Mesenteric fat pad (tissue), 1 donor: ENCODE data around the gene SAFB. TPM values are rescaled to one million over a fixed set of nuclear protein-coding genes. Genes with fewer than 3 reads are reported as not detected.
A peak's percentile ranks its signal among the peaks of the same experiment; 100 is the strongest.

Source experiments
- DNase-seq: peaks from one replicate; pipeline ENCODE4 v3.0.0-alpha.2; 2020; ENCODE audit warnings: low spot score
- total RNA-seq: library from RNA; stranded (reverse); fragmentation: NEBNext Ultra II Directional; extraction: Animal tissue kit (Norgen Biotek cat#: 25700); gene quantifications from one replicate; pipeline ENCODE4 v1.2.1, GENCODE V29; 2021
- donor health status: DM: yes; HTN: yes; CAD: no.

SAFB gene
- total RNA-seq, 1 donor from 2014 or later = 69.9 TPM

DNA sequence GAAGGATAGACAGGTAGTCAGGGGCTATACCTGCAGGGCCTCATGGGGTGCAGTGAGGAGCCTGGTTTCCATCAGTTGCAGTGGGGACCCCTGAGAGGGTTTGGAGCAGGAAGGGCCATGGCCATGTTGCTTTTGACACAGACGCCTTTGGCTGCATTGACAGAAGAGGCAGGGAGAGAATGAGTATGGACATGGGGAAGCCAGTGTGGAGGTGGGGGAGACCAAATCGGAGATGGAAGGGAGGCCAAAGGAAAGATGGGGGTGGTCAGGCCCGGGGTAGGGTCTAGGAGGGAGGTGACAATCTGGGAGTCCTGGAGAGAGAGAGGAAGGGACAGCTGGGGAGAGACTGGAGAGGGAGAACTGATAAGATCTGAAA lies 59.2 kb downstream of the SAFB start:
- DNase-seq = no peak

- DNase-seq = no peak
Observed at GRCh38 chr19:5683177-5683886, 60.4 kb downstream of the SAFB start.

- peak; percentile 88 for DNase-seq
Observed at GRCh38 chr19:5684694-5685430, 62.0 kb downstream of the SAFB start.

GRCh38 chr19:5686326-5686646 lies 63.4 kb downstream of the SAFB start:
- DNase-seq = no peak

DNA sequence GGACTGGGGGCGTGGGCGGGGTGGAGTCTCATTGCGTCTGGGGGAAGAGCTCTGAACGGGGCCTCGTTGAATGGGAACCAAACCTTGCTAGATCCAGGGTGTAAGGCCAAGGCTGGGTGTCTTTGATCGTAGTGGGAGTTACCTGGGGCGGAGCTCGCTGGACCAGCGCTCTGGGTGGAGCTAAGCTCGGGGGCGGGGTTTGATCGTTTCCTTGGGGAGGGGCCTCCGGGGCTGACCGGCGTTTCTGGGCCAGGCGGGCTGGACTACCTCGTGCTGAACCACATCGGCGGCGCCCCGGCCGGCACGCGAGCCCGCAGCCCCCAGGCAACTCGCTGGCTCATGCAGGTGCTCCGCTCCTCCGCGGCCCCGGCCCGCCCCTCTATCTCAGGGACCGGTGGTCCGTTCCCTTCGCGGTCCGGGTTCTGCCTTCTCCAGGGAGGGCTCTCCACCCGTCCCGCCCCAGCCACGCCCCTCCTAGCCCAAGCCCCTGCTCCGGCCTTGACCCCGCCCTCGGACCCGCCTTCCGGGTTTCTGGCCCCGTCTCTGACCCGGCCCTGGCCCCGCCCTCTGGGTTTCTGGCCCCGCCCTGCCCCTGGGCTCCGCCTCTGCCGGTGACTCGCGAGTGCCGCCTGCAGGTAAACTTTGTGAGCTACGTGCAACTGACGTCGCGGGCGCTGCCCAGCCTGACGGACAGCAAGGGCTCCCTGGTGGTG lies 63.9 kb downstream of the SAFB start:
- peak; percentile 100 for DNase-seq

DNA sequence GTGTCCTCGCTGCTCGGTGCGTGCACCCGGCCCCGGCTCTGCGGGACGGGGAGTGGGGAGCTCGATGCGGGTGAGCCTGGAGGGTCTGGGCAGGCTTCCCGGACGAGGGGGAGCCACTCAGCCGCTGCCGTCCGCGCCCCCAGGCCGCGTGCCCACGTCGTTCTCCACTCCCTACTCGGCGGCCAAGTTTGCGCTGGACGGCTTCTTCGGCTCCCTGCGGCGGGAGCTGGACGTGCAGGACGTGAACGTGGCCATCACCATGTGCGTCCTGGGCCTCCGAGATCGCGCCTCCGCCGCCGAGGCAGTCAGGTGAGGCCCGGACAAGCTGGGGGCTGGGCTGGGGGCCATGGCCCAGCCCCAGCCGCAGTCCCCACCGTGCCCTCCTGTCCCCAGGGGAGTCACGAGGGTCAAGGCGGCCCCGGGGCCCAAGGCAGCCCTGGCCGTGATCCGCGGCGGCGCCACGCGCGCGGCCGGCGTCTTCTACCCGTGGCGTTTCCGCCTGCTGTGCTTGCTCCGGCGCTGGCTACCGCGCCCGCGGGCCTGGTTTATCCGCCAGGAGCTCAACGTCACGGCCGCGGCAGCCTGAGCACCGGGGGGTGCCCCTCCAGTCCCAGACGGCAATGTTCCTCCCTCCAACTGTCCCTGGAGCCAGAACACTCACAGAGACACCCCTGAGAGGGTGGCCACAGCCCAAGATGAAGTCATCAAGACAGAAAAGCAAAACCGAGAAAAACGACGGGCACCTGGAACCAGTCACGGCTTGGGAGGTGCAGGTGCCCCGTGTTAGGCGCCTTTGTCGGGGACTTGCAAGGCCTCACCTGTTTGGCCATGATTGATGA lies 64.7 kb downstream of the SAFB start:
- DNase-seq = peak; percentile 90

GRCh38 chr19:5688262-5688881 lies 65.5 kb downstream of the SAFB start:
- DNase-seq = peak; percentile 79

DNA sequence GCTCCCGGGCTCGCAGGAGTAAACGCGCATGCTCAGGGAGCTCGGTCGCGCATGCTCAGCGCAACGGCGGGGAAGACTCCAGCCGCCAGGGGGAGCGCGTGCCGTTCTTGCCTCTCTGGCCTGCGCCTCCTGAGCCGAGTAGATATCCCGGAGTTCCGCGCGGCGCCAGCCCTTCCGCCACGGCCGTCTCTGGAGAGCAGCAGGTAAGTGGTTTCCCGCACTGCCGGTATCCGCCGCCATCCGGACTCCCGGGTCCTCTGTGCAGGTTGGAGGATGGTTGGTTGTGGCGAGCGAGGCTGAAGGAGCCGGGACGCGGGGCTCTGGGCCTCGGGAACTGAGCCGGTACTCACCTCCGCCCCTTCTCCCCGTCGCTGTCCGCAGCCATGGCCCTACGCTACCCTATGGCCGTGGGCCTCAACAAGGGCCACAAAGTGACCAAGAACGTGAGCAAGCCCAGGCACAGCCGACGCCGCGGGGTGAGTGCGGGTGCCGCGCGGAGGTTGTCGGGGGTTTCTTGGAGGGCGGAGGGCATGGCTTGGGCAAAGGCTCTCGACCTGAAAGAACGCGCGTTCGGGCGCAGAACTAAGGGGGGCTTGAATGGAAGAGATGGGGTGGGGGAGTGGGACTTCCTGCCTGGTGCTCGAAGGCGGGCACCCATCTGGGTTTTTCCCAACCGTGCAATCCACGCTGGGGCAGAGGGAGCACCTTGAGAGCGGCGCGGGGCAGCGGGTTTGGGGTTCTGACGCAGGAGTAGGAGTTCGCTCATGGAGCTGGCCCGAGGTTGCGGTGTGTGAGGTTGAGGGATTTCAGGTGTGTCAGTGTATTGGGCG lies 67.5 kb downstream of the SAFB start, which contains the start of gene RPL36:
Gene RPL36, plus strand, starts transcription at position 171 of the 830 bp plus-strand sequence. Its CDS starts 213 bp downstream, at position 384.
- peak; percentile 100 for DNase-seq

GRCh38 chr19:5690955-5691821 lies 68.3 kb downstream of the SAFB start:
- DNase-seq = peak; percentile 89

DNA sequence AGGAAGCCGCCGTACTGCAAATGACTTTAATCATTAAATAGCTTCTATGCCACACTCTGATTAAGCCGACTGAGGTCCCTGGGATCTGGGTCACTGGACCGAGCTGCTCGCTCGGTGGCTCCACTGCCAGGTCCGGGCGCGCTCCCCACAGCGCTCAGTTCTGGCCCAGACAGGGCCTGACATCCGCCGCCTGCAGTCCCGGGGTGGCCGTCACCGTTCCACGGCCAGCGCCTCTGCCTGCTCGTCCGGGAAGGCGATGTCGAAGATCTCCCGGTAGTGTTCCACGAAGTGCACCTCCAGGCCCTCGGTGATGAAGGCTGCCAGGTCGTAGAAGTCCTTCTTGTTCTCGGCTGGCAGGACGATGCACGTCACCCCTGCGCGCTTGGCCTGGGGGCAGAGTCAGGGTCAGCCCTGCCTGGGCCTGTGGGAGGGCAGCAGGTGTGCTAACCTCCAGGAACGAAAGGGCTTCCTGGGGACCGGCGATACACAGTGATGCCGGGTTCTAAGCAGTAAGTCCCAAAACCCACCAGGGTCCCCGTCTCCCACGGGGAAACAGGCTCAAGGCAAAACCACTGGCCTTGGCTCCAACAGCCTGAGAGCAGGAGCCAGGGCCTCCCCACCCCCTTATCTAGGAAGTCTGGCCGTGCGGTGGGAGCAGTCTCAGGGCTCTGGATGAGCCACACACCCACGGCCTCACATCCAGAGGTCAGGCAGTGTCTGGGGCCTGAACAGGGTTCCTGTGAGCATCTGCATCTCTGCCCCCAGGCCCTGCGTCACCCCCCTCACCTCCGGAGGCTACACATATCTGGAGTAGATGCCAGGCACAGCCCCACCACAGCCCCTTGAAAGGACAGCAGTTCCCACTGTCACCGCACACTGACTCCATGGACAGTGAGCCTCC lies 69.2 kb downstream of the SAFB start:
- peak; percentile 87 for DNase-seq

DNA sequence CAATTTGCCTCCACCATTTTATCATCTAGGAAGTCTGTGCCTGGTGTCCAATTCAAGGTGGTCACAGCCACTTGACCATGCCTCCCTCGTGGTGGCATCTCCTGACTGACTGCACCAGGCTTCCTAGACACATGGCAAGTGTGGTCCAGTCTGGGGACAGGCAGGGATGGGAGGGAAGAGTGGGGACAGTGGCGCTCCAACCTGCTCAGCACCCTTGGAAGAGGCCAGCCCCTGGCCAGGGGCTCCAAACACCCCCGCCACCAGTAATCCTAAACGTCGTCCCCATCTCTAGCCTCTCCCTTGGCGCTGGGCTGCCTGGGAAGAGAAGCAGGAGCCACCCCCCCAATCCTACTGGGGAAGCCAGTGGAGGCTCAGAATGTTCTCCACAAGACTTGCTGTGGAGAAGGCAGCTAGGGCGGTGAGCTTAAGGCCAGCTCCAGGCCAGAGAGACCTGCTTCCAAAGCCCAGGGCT lies 69.9 kb downstream of the SAFB start:
- no peak for DNase-seq

DNA sequence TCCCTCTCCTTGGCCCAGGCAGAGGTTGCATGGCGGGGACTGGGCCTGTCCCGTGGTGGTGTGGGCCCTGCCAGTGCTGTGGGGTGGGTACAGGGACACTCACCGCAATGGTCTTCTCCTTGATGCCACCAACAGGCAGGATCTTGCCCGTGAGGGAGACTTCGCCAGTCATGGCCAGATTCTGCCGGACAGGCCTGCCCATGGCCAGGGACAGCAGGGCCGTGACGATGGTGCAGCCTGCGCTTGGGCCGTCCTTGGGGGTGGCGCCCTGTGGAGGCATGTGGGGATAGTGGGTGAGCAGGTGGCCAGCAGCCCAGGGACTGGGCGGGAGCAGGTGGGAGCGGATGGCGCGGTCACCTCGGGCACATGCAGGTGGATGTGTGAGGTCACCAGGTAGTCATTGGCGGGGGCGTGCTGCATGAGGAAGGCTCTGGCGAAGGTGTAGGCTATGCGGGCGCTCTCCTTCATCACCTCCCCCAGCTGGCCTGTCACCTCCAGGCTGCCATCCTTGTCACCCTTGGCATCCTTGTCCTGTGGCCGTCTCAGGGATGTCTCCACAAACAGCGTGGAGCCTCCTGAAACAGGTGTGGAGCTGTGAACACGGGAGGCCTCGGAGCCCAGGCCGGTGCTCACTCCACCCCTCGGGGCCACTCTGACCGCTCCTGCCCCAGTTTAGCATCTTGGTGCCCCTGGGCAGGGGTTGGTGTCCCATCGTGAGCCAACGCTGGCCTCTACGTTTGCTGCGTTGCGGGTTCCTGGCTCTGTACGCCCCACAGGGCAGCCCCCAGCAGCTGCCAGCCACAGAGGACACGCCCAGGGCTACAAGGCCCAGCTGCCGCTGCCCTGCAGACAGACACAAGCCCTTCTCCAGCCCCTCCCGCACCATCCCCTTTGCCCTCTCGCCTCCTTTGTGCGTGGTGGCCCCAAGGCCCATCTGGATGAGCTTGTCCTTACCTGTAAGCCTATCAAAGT lies 70.6 kb downstream of the SAFB start:
- DNase-seq = no peak

GRCh38 chr19:5694167-5694955 lies 71.5 kb downstream of the SAFB start:
- no peak for DNase-seq

- DNase-seq = peak; percentile 87
Observed at GRCh38 chr19:5694956-5695648, 72.2 kb downstream of the SAFB start.

DNA sequence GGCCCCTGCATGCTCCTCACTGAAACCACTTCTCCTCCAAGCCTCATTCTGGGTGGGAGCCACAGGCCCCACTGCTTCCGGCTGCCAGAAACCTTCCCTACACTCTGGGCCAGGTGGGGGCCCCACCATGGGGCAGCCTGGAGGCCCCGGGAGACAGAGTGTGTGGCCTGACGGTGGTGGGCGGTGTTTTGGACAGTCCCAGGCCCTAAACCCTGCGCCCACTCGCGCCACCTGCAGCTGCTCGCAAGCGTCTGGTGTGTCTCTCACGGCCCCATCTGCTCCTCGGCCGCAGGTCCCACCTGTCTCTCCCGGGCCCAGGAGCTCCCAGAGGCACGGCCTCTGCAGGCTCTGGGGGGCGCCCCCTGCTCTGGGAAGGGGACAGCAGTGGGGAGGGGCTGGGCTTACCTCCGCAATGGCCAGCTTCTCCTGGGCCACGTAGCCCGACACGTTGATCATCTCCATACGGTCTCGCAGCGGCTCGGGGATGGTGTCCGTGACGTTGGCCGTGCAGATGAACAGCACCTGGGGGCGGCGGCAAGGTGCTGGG lies 72.8 kb downstream of the SAFB start:
- DNase-seq = peak; percentile 86
